Neuronal stem cell (in vitro differentiated cells): ENCODE data around the gene APLNR.
A peak's percentile ranks its signal among the peaks of the same experiment; 100 is the strongest.

ENCODE experiments used
- DNase-seq: peaks from one replicate; pipeline ENCODE4 v3.0.0-alpha.2; 2013; ENCODE audit warnings: low spot score
- H2AFZ ChIP-seq: one replicate; pipeline ENCODE4 v1.6.1; 2013; ENCODE audit warnings: mild to moderate bottlenecking, low read length, inconsistent platforms
- H2AK5ac ChIP-seq: 2 replicates; pipeline ENCODE4 v1.6.1; 2013; ENCODE audit warnings: low read depth, mild to moderate bottlenecking, inconsistent platforms, low read length, moderate library complexity, mixed read lengths
- H2BK120ac ChIP-seq: 2 replicates; pipeline ENCODE4 v1.6.1; 2013; ENCODE audit warnings: low read depth, mild to moderate bottlenecking, inconsistent platforms, low read length, moderate library complexity, mixed read lengths
- H2BK12ac ChIP-seq: one replicate; pipeline ENCODE4 v1.6.1; 2013; ENCODE audit warnings: low read length, inconsistent platforms
- H2BK15ac ChIP-seq: 2 replicates; pipeline ENCODE4 v1.6.1; 2013; ENCODE audit warnings: mild to moderate bottlenecking, low read length, inconsistent platforms, mixed read lengths
- H2BK5ac ChIP-seq: one replicate; pipeline ENCODE4 v1.6.1; 2013; ENCODE audit warnings: inconsistent platforms, mild to moderate bottlenecking, low read length, moderate library complexity
- H3K14ac ChIP-seq: one replicate; pipeline ENCODE4 v1.6.1; 2013; ENCODE audit warnings: low read length, inconsistent platforms
- H3K18ac ChIP-seq: 2 replicates; pipeline ENCODE4 v1.6.1; 2013; ENCODE audit warnings: low read length, inconsistent platforms
- H3K23ac ChIP-seq: 2 replicates; pipeline ENCODE4 v1.6.1; 2013; ENCODE audit warnings: low read depth, mild to moderate bottlenecking, mixed read lengths, low read length, inconsistent platforms; ENCODE audit not compliant: poor library complexity
- H3K27ac ChIP-seq: replicated peaks from 3 replicates; pipeline ENCODE4 v1.5.1; 2013; ENCODE audit warnings: low read length, inconsistent platforms
- H3K27me3 ChIP-seq, 3 experiments: 2 replicates each; pipeline ENCODE4 v1.6.1; 2013; ENCODE audit warnings: low read length in 3 of 3, mild to moderate bottlenecking in 2 of 3, inconsistent platforms in 1 of 3, low read depth in 1 of 3, mixed read lengths in 1 of 3, moderate library complexity in 1 of 3; ENCODE audit not compliant: control insufficient read depth in 3 of 3, insufficient read depth in 3 of 3
- H3K36me3 ChIP-seq, 2 donors: replicated peaks in 1 of 2; 2 replicates each; pipeline ENCODE4 v1.6.1; 2013; ENCODE audit warnings: low read length in 2 of 2; ENCODE audit not compliant: control insufficient read depth in 2 of 2, insufficient read depth in 2 of 2
- H3K4ac ChIP-seq: 2 replicates; pipeline ENCODE4 v1.6.1; 2013; ENCODE audit warnings: inconsistent platforms, mild to moderate bottlenecking, low read length, moderate library complexity
- H3K4me1 ChIP-seq, 2 donors: 1 replicate in 1 of 2; 2 replicates in 1 of 2; pipeline ENCODE4 v1.6.1; 2013; ENCODE audit warnings: low read length in 2 of 2, low read depth in 1 of 2; ENCODE audit not compliant: control insufficient read depth in 2 of 2, insufficient read depth in 1 of 2
- H3K4me2 ChIP-seq: one replicate; pipeline ENCODE4 v1.6.1; 2013; ENCODE audit warnings: mild to moderate bottlenecking, low read length, inconsistent platforms; ENCODE audit not compliant: insufficient read depth, poor library complexity, severe bottlenecking
- H3K4me3 ChIP-seq, 2 donors: 2 replicates each; pipeline ENCODE4 v1.5.1; 2013; ENCODE audit warnings: low read length in 2 of 2, mild to moderate bottlenecking in 2 of 2, inconsistent platforms in 1 of 2, moderate library complexity in 1 of 2
- H3K79me1 ChIP-seq: one replicate; pipeline ENCODE4 v1.6.1; 2013; ENCODE audit warnings: low read depth, mild to moderate bottlenecking, inconsistent platforms, low read length, moderate library complexity
- H3K9ac ChIP-seq: one replicate; pipeline ENCODE4 v1.6.1; 2013; ENCODE audit warnings: mild to moderate bottlenecking, low read depth, low read length, inconsistent platforms; ENCODE audit not compliant: poor library complexity
- H3K9me3 ChIP-seq, 2 donors: replicated peaks in 1 of 2; 2 replicates each; pipeline versions ENCODE3 to v1.6.1; 2013; ENCODE audit warnings: low read length in 2 of 2, mild to moderate bottlenecking in 2 of 2, inconsistent platforms in 1 of 2, low read depth in 1 of 2, mixed read lengths in 1 of 2, moderate library complexity in 1 of 2; ENCODE audit not compliant: control insufficient read depth in 2 of 2, insufficient read depth in 1 of 2
- H4K8ac ChIP-seq: one replicate; pipeline ENCODE4 v1.6.1; 2013; ENCODE audit warnings: low read depth, mild to moderate bottlenecking, inconsistent platforms, low read length, moderate library complexity
- H4K91ac ChIP-seq: one replicate; pipeline ENCODE4 v1.6.1; 2013; ENCODE audit warnings: low read length, low read depth, mild to moderate bottlenecking, inconsistent platforms; ENCODE audit not compliant: poor library complexity
- WGBS, 2 donors: extraction: QIAGEN DNeasy Blood & Tissue Kit; methylation state at CpG; one replicate each; pipeline ENCODE4 v1.1.7; 2013; ENCODE audit warnings: missing lambda C conversion rate in 2 of 2, mixed read lengths in 1 of 2; ENCODE audit not compliant: insufficient read length in 2 of 2, insufficient replicate concordance in 1 of 2; ENCODE audit errors: extremely low coverage in 2 of 2; 5-methylcytosine and 5-hydroxymethylcytosine counted together

The APLNR gene

GRCh38 chr11:57230791-57231538 is 6.1 kb downstream of the APLNR start:
- Histone ChIP-seq H3K4me3 (no peak overlapping the region), H3K27ac (no peak overlapping the region)

GRCh38 chr11:57230316-57230715 is 6.7 kb downstream of the APLNR start:
- Histone ChIP-seq H3K14ac (no peak overlapping the region), H3K18ac (no peak overlapping the region), H4K8ac (no peak overlapping the region), H3K4me1 (peaks cover 11 to 14% of the 10 kb centered on the region in 2 donors), H3K79me1 (no peaks in the 10 kb centered on the region), H2AFZ (peak overlapping the region; percentile 17), H3K27me3 (no peaks in the 10 kb centered on the region), H2BK15ac (no peak overlapping the region), H3K36me3 (no peaks in the 10 kb centered on the region), H3K9me3 (no peaks in the 10 kb centered on the region), H2BK120ac (no peak overlapping the region), H2AK5ac (no peak overlapping the region), H3K4me3 (no peak overlapping the region), H3K9ac (no peak overlapping the region), H3K23ac (no peak overlapping the region), H4K91ac (no peak overlapping the region), H3K27ac (no peak overlapping the region), H2BK12ac (no peak overlapping the region), H3K4me2 (no peak overlapping the region), H2BK5ac (no peak overlapping the region), H3K4ac (no peak overlapping the region)
- WGBS, 2 donors, result no CpG with 5 or more reads among the region's 5 CpGs
- no peak for DNase-seq

More at GRCh38 chr11:57230791-57231538, 6.1 kb downstream of the APLNR start:
- Histone ChIP-seq H3K18ac (peak overlapping the region; percentile 0), H3K14ac (no peak overlapping the region), H3K9ac (no peak overlapping the region), H3K27me3 (no peaks in the 10 kb centered on the region), H2BK12ac (no peak overlapping the region), H3K23ac (no peak overlapping the region), H4K91ac (no peak overlapping the region), H2AFZ (peak overlapping the region; percentile 13), H3K4me2 (no peak overlapping the region), H3K79me1 (no peaks in the 10 kb centered on the region), H3K4me1 (peaks cover 11 to 16% of the 10 kb centered on the region in 2 donors), H3K36me3 (no peaks in the 10 kb centered on the region), H2BK15ac (no peak overlapping the region), H4K8ac (no peak overlapping the region), H3K9me3 (no peaks in the 10 kb centered on the region), H2BK5ac (no peak overlapping the region), H2BK120ac (no peak overlapping the region), H3K4ac (no peak overlapping the region), H2AK5ac (no peak overlapping the region)
- no peak for DNase-seq
- WGBS, 2 donors, result no CpG with 5 or more reads among the region's 18 CpGs

DNA sequence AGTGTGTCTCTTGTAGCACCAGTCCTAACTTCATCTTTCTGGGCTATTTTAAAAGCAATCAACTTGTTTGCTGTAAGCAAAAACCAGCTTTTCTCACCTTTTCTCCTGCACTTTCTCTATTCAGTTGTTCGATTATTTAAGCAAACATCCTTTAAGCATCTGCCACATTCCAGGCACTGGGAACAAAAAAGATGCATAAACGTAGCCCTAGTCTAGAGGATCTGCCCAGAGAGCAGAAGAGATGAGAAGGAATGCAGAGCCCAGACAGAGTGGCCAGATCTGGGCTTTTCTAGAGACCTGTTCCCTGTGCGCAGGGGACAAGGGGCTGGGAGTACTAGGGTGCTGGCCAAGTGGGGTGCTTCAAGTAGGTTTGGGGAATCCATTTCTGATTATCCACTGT is 8.4 kb downstream of the APLNR start:
- no peaks in the 10 kb centered on the region for H3K9me3 ChIP-seq
- no peak overlapping the region for H4K8ac ChIP-seq
- no peak overlapping the region for H3K9ac ChIP-seq
- no peak overlapping the region for H3K27ac ChIP-seq
- H3K4me1 ChIP-seq, result peaks cover 14 to 17% of the 10 kb centered on the region in 2 donors
- no peak overlapping the region for H3K4ac ChIP-seq
- no peaks in the 10 kb centered on the region for H3K27me3 ChIP-seq
- H2BK120ac ChIP-seq, result no peak overlapping the region
- H2BK15ac ChIP-seq, result no peak overlapping the region
- H3K4me3 ChIP-seq, result no peak overlapping the region
- no peaks in the 10 kb centered on the region for H3K36me3 ChIP-seq
- no peak overlapping the region for H2BK5ac ChIP-seq
- no peak overlapping the region for H3K14ac ChIP-seq
- no peak overlapping the region for H3K23ac ChIP-seq
- H2AFZ ChIP-seq, result no peak overlapping the region
- no peak for DNase-seq
- H3K79me1 ChIP-seq, result no peaks in the 10 kb centered on the region
- H4K91ac ChIP-seq, result no peak overlapping the region
- no peak overlapping the region for H3K4me2 ChIP-seq
- WGBS, 2 donors, result no CpG with 5 or more reads among the region's 3 CpGs
- no peak overlapping the region for H3K18ac ChIP-seq
- no peak overlapping the region for H2BK12ac ChIP-seq
- no peak overlapping the region for H2AK5ac ChIP-seq

DNA sequence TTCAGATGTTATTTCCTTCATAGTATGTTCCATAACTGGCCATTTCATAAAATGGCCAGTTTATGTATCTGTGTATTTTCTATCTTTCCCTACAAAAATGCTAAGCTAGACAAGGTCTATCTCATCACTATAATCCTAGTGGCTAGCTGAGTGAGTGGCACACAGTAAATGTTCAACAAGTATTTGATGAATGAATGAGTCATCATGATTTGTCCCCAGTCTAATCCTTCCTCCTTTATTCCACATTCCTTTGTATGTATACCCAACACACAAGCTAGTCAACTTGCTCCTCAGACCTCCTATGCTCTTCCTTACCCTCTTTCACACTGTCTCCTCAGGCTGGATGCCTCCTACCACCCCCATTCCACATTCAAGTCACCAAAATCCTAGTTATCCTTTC is 12.5 kb downstream of the APLNR start:
- Histone ChIP-seq H3K79me1 (no peaks in the 10 kb centered on the region), H2BK15ac (no peak overlapping the region), H4K91ac (no peak overlapping the region), H3K18ac (no peak overlapping the region), H3K4me3 (no peak overlapping the region), H3K9me3 (no peaks in the 10 kb centered on the region), H3K4me2 (no peak overlapping the region), H3K9ac (no peak overlapping the region), H2AFZ (no peak overlapping the region), H3K27ac (no peak overlapping the region), H3K36me3 (no peaks in the 10 kb centered on the region), H3K4me1 (peaks cover 4 to 31% of the 10 kb centered on the region in 2 donors), H2AK5ac (no peak overlapping the region), H2BK12ac (no peak overlapping the region), H2BK5ac (no peak overlapping the region), H3K23ac (no peak overlapping the region), H3K27me3 (no peaks in the 10 kb centered on the region), H4K8ac (no peak overlapping the region), H3K4ac (no peak overlapping the region), H2BK120ac (no peak overlapping the region), H3K14ac (no peak overlapping the region)
- no peak for DNase-seq
